Measurements from ENCODE around the gene SEMA6A. TPM values are rescaled to one million over a fixed set of nuclear protein-coding genes. Genes with fewer than 3 reads are reported as not detected.
A peak's percentile ranks its signal among the peaks of the same experiment; 100 is the strongest.

The SEMA6A gene
- total RNA-seq, 1 experiment from 2014 or later, result 2.1 TPM

DNA sequence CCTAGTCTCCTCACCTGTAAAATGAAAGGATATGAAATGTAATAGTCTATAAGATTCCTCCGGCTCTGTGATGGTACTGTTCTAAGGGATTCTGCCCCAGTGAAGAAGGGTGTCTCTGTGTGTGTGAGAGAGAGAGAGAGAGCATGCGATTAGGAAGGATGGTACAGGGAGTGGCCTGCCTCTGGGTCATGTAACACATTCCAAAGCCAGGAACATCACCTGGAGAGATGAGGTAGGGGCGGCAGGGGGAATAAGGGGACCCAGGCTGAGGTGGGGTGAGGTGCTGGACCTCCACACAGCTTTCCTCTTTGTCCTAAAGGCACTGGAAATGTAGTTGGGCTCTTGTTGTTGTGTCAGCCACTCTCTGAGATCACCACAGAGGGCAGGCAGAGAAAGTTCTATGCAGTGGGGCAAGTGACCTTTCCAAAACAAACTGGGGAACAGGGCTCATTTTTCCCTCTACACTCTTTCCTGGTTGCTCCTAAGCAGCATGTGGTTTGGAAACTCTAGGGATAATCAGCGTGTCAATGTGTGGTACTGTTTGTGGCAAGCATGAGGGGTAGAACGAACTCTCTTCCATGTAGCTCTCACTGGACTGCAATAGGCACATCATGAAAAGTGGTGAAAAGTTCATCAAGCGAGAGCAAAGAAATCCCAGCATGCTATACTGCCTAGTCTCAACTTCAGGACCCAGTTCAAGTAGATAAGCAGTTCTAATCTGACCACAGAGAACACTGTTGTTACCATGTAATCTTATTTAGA is 65.0 kb downstream of the SEMA6A start:
- H3K4me1 Mint-ChIP-seq (ENCODE audit: insufficient read depth, unreplicated experiment), result peaks cover 7% of the 10 kb centered on the region
- TF ChIP-seq, protein P1, sequence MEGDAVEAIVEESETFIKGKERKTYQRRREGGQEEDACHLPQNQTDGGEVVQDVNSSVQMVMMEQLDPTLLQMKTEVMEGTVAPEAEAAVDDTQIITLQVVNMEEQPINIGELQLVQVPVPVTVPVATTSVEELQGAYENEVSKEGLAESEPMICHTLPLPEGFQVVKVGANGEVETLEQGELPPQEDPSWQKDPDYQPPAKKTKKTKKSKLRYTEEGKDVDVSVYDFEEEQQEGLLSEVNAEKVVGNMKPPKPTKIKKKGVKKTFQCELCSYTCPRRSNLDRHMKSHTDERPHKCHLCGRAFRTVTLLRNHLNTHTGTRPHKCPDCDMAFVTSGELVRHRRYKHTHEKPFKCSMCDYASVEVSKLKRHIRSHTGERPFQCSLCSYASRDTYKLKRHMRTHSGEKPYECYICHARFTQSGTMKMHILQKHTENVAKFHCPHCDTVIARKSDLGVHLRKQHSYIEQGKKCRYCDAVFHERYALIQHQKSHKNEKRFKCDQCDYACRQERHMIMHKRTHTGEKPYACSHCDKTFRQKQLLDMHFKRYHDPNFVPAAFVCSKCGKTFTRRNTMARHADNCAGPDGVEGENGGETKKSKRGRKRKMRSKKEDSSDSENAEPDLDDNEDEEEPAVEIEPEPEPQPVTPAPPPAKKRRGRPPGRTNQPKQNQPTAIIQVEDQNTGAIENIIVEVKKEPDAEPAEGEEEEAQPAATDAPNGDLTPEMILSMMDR (IDR thresholded peaks at IDR 0.05; ENCODE audit: unreplicated experiment), result no peak
- H3K27me3 Mint-ChIP-seq (ENCODE audit: insufficient read depth, unreplicated experiment), result no peaks in the 10 kb centered on the region
- intact Hi-C loops (cut with micrococcal nuclease), result no loop called here
- no peak for DNase-seq (ENCODE audit: unreplicated experiment)
- no peaks in the 10 kb centered on the region for H3K36me3 Mint-ChIP-seq (ENCODE audit: insufficient read depth, unreplicated experiment)
- BruUV-seq (replicated peaks), result no TSS peak
- no peaks in the 10 kb centered on the region for H3K9me3 Mint-ChIP-seq (ENCODE audit: unreplicated experiment)
- CTCF ChIA-PET, result interaction anchor here (0.6 kb wide), 1 partner anchor 105 kb away, joined by 4 read pairs; no protein-coding TSS in a partner anchor
- no peak overlapping the region for H3K4me3 Mint-ChIP-seq (ENCODE audit: unreplicated experiment)
- H3K27ac Mint-ChIP-seq (ENCODE audit: low read depth, unreplicated experiment), result no peak overlapping the region
- POLR2A ChIA-PET, result no interaction called here

DNA sequence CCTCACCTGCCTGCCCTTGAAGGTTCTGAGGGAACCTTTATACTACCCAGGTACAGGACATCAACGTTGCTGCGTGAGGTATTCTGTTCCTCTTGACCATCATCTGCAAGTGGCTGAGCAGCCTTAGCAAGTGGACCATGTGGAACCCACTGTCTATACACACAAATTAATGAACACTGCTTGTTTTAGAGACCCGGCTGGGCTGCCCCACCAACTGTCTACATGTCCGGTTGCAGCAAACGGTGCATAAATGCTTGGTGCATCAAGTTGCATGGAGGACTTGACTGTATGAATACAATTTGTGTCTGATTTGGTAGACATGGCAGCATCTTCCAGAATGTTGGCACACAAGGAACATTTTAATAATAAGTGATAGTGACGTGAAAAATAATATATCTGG is 65.8 kb downstream of the SEMA6A start:
- Mint-ChIP-seq H3K36me3 (ENCODE audit: insufficient read depth, unreplicated experiment) (no peaks in the 10 kb centered on the region), H3K9me3 (ENCODE audit: unreplicated experiment) (no peaks in the 10 kb centered on the region), H3K4me1 (ENCODE audit: insufficient read depth, unreplicated experiment) (peaks cover 7% of the 10 kb centered on the region), H3K4me3 (ENCODE audit: unreplicated experiment) (no peak overlapping the region), H3K27me3 (ENCODE audit: insufficient read depth, unreplicated experiment) (no peaks in the 10 kb centered on the region), H3K27ac (ENCODE audit: low read depth, unreplicated experiment) (no peak overlapping the region)
- TF ChIP-seq, protein P1 (IDR thresholded peaks at IDR 0.05; ENCODE audit: unreplicated experiment), result no peak
- no peak for DNase-seq (ENCODE audit: unreplicated experiment)
- BruUV-seq (replicated peaks), result no TSS peak
- POLR2A ChIA-PET, result no interaction called here
- intact Hi-C loops (cut with micrococcal nuclease), result no loop called here
- CTCF ChIA-PET, result no interaction called here

DNA sequence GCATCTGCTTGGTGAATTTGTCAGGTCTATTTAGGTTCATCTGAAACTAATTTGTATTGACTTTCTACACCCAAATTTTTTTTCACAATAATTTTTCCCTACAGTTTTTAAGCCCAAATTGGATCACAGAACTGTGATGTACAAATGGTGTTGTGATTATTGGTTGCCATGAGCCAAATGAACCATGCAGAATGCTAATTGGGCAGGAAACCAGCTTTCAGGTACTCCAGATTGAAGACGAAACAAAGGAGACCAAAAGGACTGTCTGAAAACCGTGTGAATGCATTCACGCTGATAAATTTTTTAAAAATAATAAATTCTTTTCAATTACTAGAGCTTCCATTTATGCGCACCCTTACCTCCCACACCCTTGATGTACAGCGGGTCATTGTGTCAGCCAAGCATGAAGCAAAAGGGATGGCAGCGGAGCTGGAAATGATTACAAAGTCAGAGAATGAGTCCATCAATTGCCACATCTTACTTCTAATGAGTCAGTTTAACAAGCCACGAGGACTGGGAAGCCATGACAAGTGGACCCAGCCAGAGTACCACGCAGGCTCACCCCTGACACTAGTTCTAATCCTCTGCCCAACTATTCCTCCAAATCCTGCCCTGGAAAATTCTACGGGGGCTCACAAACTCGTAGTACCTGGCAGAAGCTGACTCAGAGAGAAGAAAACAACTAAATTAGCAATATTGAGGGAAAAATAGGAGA is 66.5 kb downstream of the SEMA6A start:
- Mint-ChIP-seq H3K4me1 (ENCODE audit: insufficient read depth, unreplicated experiment) (peaks cover 7% of the 10 kb centered on the region), H3K36me3 (ENCODE audit: insufficient read depth, unreplicated experiment) (no peaks in the 10 kb centered on the region), H3K27ac (ENCODE audit: low read depth, unreplicated experiment) (no peak overlapping the region), H3K27me3 (ENCODE audit: insufficient read depth, unreplicated experiment) (no peaks in the 10 kb centered on the region), H3K4me3 (ENCODE audit: unreplicated experiment) (no peak overlapping the region), H3K9me3 (ENCODE audit: unreplicated experiment) (no peaks in the 10 kb centered on the region)
- ChIA-PET CTCF (interaction anchor here (0.6 to 0.7 kb wide), 2 partner anchors 180 to 613 kb away, joined by 3 to 4 read pairs; no protein-coding TSS in a partner anchor), POLR2A (no interaction called here)
- BruUV-seq (replicated peaks), result no TSS peak
- intact Hi-C loops (cut with micrococcal nuclease), result no loop called here
- DNase-seq (ENCODE audit: unreplicated experiment), result no peak
- TF ChIP-seq, protein P1 (IDR thresholded peaks at IDR 0.05; ENCODE audit: unreplicated experiment), result no peak

- intact Hi-C loops (cut with micrococcal nuclease), result no loop called here
- no TSS peak for BruUV-seq (replicated peaks)
- no peak overlapping the region for H3K27ac Mint-ChIP-seq (ENCODE audit: low read depth, unreplicated experiment)
- CTCF ChIA-PET, result interaction anchor here (0.8 kb wide), 1 partner anchor 18 kb away, joined by 3 read pairs; no protein-coding TSS in a partner anchor
- no peaks in the 10 kb centered on the region for H3K27me3 Mint-ChIP-seq (ENCODE audit: insufficient read depth, unreplicated experiment)
- peaks cover 7% of the 10 kb centered on the region for H3K4me1 Mint-ChIP-seq (ENCODE audit: insufficient read depth, unreplicated experiment)
- POLR2A ChIA-PET, result no interaction called here
- no peak overlapping the region for H3K4me3 Mint-ChIP-seq (ENCODE audit: unreplicated experiment)
- H3K36me3 Mint-ChIP-seq (ENCODE audit: insufficient read depth, unreplicated experiment), result no peaks in the 10 kb centered on the region
- DNase-seq (ENCODE audit: unreplicated experiment), result peak; percentile 18
- TF ChIP-seq, protein P1 (IDR thresholded peaks at IDR 0.05; ENCODE audit: unreplicated experiment), result no peak
- H3K9me3 Mint-ChIP-seq (ENCODE audit: unreplicated experiment), result no peaks in the 10 kb centered on the region
These were observed 67.5 kb downstream of the SEMA6A start for GRCh38 chr5:116507051-116507537.

Measured in MCF 10A (cell line).